AG10803 (cell line): ENCODE data around the gene TMIGD1.

Source experiments
- DNase-seq: peaks from one replicate; pipeline ENCODE4 v3.0.0; 2010; ENCODE audit warnings: low read depth
- H3K4me3 ChIP-seq: 2 replicates; pipeline ENCODE4 v1.5.1; 2011; ENCODE audit warnings: mild to moderate bottlenecking, low read length, control low read depth
- CTCF ChIP-seq: conservative IDR thresholded peaks from 2 replicates; pipeline ENCODE4 v1.5.1; 2011; ENCODE audit warnings: mild to moderate bottlenecking, low read length, control low read depth, inconsistent platforms

The TMIGD1 gene

GRCh38 chr17:30333503-30334360, at the start of gene TMIGD1:
TMIGD1 (minus strand) TSS chr17:30334057; CDS start chr17:30332133, 1,924 bp downstream.
- no peak for DNase-seq
- no peak within 1 kb of the TSS for H3K4me3 ChIP-seq
- no peak for TF ChIP-seq CTCF

- no peak for DNase-seq
- TF ChIP-seq CTCF: no peak
- H3K4me3 ChIP-seq: no peak overlapping the region
Observed at GRCh38 chr17:30382345-30382744, 48.5 kb upstream of the TMIGD1 start.

GRCh38 chr17:30381340-30381659, 47.4 kb upstream of the TMIGD1 start:
- DNase-seq: no peak
- TF ChIP-seq CTCF: no peak
- peak overlapping the region; percentile 72 for H3K4me3 ChIP-seq

DNA sequence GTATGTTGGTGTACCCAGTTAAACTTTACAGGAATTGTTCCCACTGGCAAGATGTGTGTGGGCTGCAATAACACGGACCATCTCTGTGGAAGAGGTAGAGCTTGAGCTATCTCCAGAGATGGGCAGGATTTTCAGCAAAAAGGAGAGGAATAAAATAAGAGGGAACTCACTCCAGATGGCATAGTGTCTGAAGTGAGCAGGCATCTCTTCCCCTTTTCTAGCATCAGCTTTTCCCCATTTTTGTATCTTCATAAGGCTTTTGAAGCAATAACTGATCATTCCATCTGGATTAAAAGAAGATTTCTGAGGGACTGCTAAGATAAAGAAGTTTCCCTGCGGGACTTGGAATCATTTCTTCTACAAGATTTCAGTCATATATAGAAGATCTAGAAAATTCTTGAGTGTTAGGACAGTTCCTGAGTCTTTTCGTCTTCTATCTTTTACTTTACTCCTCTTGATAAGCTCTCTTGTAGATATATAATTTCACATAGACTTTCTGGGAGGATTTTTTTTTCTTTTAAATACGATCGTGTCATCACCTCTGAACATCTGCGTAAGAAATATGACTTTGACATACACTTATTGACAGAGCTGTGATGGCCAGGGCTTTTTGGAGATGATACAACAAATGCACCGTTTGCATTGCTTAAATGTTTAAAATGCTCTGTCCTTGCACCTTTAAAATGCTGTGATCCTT, 46.9 kb upstream of the TMIGD1 start:
- DNase-seq: no peak
- TF ChIP-seq CTCF: no peak
- peak overlapping the region; percentile 72 for H3K4me3 ChIP-seq

- no peak for TF ChIP-seq CTCF
- DNase-seq: no peak
- peak overlapping the region; percentile 72 for H3K4me3 ChIP-seq
Observed at GRCh38 chr17:30379903-30380381, 46.1 kb upstream of the TMIGD1 start.

- TF ChIP-seq CTCF: no peak
- H3K4me3 ChIP-seq: peak overlapping the region; percentile 72
- no peak for DNase-seq
Observed at GRCh38 chr17:30379303-30379902, 45.5 kb upstream of the TMIGD1 start.
